ENCODE results near the gene DUSP10.
A peak's percentile ranks its signal among the peaks of the same experiment; 100 is the strongest.

DNA sequence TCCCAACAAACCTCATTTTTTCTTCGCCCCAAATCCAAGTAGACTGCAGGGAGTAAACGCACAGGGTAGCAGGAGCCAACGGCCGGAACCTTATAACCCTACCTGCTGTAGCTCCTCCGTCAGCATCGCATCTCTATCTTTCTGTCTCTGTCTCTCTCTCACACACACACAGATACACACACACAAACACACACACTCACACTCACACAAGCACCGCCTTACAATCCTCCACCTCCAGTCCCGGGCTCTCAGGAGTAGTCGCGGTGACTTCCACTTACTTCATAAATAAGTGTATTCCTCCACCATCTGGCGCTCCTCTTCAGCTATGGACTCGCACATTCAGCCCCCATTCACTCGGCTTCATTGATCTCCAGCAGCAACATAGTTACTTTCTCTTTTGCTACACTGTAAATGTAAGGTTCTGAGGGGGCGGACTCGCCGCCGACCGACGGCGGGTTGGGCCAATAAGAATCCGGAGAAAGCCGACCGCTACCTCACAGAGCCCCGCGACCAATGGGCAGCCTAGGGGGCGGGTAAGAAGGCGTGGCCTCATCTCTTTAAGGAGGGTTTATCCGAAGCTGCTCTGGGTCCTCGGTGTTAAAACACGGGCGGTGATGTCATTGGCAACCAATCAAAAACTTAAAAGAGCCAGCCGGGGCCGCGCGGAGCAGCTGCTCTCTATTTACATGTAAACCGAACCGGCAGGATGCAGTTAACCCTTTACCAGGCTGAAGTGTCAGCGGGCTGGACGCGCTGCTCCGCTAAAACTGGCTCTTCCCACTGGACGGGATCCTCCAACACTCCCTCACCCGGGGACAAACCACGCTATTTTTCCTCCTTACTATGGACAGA, at the start of gene DUSP10:
- TF ChIP-seq, protein P1, sequence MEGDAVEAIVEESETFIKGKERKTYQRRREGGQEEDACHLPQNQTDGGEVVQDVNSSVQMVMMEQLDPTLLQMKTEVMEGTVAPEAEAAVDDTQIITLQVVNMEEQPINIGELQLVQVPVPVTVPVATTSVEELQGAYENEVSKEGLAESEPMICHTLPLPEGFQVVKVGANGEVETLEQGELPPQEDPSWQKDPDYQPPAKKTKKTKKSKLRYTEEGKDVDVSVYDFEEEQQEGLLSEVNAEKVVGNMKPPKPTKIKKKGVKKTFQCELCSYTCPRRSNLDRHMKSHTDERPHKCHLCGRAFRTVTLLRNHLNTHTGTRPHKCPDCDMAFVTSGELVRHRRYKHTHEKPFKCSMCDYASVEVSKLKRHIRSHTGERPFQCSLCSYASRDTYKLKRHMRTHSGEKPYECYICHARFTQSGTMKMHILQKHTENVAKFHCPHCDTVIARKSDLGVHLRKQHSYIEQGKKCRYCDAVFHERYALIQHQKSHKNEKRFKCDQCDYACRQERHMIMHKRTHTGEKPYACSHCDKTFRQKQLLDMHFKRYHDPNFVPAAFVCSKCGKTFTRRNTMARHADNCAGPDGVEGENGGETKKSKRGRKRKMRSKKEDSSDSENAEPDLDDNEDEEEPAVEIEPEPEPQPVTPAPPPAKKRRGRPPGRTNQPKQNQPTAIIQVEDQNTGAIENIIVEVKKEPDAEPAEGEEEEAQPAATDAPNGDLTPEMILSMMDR (IDR thresholded peaks at IDR 0.05), result no peak
- TF ChIP-seq POLR2A (IDR thresholded peaks at IDR 0.05) (peak in 2 of 4 donors; percentile 59 to 87), EP300 (IDR thresholded peaks at IDR 0.05) (no peak)

Measured in stomach (tissue), 4 donors.